Medulla oblongata (tissue), 1 donor: ENCODE results near the gene DLX4.

ENCODE experiments used
- DNase-seq: peaks from one replicate; pipeline ENCODE4 v3.0.0-alpha.2; 2015; ENCODE audit errors: extremely low spot score

The DLX4 gene, protein sequence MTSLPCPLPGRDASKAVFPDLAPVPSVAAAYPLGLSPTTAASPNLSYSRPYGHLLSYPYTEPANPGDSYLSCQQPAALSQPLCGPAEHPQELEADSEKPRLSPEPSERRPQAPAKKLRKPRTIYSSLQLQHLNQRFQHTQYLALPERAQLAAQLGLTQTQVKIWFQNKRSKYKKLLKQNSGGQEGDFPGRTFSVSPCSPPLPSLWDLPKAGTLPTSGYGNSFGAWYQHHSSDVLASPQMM

DNA sequence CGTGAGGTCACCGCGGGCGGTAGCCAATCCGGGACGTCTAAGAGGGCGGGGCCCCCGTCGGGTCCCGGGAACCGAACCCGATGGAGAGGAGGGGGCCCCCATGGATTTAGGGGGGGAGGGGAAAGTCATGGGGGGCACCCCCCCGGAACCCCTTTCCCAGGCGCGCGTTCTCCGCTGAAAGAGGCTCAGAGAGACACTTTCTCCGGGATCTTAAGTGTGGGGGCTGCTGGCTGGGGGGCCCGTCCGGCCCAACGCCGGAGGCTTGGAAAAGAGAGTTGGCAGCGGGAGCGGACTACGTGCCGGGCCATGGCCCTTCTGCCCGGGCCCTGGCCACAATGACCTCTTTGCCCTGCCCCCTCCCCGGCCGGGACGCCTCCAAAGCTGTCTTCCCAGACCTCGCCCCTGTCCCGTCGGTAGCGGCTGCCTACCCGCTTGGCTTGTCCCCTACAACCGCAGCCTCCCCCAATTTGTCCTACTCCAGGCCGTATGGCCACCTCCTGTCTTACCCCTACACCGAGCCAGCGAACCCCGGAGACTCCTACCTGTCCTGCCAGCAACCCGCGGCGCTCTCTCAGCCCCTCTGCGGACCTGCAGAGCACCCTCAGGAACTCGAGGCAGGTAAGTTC lies at the start of gene DLX4:
Gene DLX4, plus strand, starts transcription at position 57 of the 626 bp plus-strand sequence. Its CDS starts 279 bp downstream, at position 336.
- no peak for DNase-seq

DNA sequence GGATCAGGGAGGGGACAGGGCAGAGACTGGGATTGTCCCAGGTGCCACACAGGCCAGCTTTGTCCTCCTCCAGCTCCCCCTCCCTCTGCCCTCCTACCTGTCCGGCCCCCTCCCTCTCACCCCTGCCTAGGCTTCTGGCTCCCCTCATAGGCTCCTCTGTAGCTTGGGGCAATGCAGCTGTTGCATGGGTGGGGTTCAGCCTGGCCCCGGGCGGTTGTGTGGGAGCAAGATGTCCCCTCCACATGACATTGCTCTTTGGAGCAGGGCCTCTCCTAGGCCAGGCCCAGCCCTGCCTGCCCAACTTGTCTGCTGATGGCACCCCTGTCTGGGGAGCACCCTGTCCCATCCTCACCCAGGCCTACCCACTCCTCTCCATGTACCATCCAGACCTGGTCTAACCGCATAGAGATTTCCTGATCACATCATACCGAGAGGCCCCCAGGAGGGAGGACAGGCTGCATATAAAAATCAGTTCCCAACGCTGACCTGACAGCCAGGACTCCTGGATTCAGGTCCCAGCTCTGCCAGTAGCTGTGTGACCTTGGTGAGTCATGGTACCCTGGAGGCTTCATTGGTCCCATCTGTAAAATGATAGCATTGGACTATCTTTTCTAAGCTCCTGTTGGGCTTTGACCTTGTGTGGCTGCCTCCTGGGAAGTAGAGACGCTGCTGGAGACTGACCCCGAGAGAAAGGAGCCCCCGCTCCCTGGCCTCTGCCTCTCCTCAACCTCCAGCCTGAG lies 48.8 kb upstream of the DLX4 start:
- DNase-seq, result no peak

- DNase-seq, result no peak
These were observed 46.9 kb upstream of the DLX4 start for GRCh38 chr17:49922095-49922494.

DNA sequence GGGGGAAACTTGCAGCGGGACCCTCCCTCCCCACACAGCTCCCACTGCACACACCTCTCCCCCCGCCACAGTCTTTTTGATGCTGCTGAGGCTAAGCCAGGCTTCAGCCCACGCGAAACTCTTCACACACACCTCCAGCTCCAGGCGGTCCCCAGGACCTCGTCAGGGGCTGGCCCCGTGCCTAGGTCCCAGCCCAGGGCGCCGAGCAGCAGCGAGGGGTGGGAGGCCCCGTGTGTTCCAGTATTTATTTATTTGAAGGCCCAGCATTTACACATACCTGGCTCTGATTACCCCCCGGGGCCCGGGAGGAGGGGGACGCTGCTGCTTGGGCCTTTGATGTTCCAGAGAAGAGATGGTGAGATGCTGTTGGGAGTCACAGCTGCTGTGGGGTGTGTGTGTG lies 44.9 kb upstream of the DLX4 start:
- DNase-seq, result no peak

DNA sequence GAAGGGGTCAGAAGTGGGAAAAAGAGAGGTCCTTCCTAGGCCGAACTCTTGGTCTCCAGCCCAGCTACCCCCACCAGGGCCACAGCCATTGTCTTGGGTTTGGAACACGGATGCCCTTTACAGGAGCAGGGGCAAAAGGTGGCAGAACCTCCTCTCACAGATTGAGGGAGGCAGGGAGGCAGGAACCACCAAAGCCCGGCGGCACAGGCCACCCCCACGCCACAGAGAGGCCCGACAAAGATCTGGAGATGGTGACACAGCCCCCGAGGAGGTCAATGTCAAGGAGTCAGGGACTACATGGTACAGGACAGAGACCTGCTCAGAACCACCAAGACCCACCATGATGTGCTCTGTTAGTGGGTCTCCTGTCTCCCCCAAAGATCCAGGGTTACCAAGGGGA lies 44.4 kb upstream of the DLX4 start:
- no peak for DNase-seq

GRCh38 chr17:49925921-49926320 lies 43.1 kb upstream of the DLX4 start:
- no peak for DNase-seq

DNA sequence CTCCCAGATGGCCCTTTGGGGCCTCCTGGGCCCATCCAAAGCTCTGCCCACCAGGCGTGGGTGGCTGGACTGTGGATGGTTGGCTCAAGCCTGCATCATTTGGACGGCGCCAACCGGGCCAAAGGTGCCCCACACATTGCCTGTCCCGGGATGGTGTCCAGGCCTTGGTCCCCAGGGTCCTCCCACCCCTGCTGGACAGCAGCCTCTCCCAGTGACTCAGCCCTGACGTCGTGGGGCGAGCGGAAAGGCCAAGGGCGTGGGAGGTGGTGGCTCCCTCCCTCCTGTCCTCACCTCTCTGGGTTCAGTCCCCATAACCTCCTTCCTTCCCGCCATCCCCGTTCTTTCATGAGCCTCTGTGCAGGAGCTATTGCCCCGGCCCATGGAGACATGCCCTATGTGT lies 42.1 kb upstream of the DLX4 start:
- no peak for DNase-seq

DNA sequence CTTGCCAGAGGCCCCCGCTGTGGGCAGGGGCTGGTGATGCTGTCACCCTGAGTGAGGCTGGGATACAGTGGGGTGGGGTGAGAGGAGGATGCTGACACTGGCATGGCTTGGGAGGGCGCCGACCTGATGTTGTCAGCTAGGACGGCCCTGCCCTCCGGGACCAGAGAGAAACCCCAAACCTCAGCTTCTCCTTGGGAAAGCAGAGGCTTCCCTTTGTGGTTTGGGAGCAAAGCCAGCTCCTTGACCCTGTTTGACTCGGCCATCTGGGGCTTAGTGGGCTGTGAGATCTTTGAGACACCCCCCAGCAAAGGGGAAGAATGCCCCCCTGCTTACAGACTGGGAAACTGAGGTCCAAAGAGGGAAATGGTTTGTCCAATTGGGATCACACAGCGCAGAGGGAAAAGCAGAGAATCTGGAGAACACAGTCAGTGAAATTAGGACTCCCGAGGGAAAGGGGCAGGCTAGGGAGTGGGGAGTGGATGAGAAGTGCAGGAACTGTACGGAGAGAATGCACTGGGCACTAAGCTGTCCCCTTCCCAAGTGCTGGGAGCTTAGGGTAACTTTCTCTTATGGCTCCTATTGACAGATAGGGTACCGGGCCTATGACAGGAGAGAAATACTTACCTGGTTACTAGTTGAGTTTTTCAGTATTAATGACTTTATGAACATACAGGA lies 40.7 kb upstream of the DLX4 start:
- no peak for DNase-seq

DNA sequence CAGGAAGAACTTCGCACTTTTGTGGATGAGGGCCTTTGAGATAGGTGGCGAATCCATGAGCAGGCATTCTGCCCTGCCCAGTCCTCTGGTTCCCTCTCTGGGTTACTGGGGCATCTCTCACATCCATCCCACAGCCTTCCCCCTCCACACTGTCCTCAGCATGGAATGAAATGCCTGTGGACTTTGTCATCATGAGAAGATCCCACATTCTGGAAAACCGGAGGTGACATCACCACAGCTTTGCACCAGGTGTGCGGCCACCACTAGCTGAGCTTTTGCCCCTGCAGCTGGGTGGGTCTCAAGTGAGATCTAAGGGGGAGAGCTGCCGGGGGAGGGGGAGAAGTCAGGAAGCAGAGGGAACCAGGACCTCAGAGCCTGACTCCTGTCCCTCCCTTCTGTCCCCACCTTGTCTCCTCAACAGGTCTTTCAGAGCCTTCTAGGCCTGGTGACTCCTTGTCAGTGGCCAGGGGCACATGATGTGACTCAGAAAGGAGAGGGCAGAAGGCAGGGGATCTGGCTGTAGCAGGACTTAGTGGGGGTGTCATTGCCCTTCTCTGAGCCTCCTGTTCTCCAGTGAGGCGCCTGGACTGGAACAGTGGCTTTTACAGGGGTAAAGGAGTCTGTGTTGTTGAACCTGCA lies 40.0 kb upstream of the DLX4 start:
- no peak for DNase-seq

DNA sequence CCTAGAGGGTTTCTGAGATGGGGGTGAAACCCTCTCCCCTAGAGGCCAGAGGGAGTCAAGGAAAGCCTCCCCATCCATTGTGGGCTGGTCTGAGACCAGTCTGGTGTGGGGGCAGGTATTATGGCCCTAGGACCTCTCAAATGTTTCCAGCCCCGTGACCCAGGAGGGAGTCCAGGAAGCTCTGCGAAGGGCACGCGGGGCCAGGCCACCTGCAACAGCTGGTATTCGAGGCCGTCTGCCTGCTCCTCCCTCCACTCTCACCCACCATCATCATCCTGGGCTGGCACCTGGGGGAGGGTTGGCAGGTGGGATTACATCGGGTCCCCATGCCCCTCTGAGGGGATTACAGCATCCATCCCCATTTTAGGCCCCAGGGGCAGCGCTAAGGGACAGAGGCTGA lies 38.1 kb upstream of the DLX4 start:
- DNase-seq, result no peak

DNA sequence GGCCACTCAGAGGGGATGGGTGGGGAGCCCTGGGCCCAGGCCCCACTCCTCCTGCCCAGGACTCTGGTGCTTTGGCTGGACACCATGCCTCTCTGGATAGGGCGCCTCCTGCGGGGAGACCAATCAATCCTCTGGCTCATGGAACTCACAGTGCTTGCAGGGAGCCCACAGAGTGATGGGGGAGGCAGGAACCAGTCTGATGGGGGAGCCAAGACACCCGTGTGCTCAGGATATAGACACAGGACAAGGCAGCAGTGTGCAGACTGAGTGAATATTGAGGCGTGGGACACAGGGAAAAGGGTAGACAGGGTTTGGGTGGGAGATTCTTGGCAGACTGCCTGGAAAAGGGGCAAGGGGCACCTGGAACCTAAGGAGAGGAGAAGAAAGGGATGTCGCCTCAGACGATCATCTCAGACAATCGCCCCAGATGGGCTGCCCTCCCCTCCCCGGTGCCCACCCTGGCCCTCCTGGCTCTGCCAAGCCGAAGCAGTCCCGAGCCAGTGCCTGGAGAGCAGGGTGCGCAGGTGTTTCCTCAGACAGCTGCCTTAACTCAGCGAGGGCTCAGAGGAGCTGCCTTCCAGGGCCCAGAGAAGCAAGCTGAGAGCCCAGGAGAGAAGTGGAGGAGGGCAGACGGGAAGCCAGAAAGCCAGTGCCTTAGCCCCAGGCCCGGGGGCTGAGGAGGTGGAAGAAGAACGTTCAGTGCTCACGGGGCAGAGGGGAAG lies 37.4 kb upstream of the DLX4 start:
- DNase-seq, result no peak

GRCh38 chr17:49932138-49932723 lies 36.8 kb upstream of the DLX4 start:
- no peak for DNase-seq

GRCh38 chr17:49932901-49933300 lies 36.1 kb upstream of the DLX4 start:
- no peak for DNase-seq

- no peak for DNase-seq
These were observed 33.3 kb upstream of the DLX4 start for GRCh38 chr17:49935526-49936210.

DNA sequence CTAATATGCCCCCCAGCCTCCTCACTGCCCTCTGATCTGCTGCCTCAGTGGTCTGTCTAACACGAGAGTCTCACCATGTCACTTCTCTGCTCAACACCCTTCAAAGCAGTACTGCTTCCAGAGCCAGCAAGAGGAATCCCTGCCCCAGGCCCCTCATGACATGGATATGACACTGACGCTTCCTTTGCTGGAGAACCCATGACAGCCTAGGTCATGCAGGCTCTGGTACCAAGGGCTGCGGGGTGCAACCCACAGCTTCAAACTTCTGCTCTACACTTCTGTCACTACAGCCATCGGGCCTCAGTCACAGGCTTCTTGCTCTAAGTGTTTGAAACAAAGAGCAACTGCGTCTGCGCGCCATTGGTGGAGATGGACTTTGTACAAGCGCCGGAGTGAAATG lies 32.6 kb upstream of the DLX4 start:
- no peak for DNase-seq

- DNase-seq, result no peak
These were observed 29.7 kb upstream of the DLX4 start for GRCh38 chr17:49939318-49939717.

GRCh38 chr17:49941427-49941826 lies 27.6 kb upstream of the DLX4 start:
- no peak for DNase-seq

GRCh38 chr17:49942947-49943346 lies 26.0 kb upstream of the DLX4 start:
- no peak for DNase-seq

- DNase-seq, result no peak
These were observed 24.6 kb upstream of the DLX4 start for GRCh38 chr17:49944273-49944870.

GRCh38 chr17:49946208-49946607 lies 22.8 kb upstream of the DLX4 start:
- DNase-seq, result no peak
